ENCODE measurements around the gene THAP7.
A peak's percentile ranks its signal among the peaks of the same experiment; 100 is the strongest.

Gene THAP7

GRCh38 chr22:20993304-20994127 lies 8.4 kb downstream of the THAP7 start:
- no peak for DNase-seq (ENCODE audit: low read depth in 2 of 2)

- no peak for DNase-seq (ENCODE audit: low read depth in 2 of 2)
Observed at GRCh38 chr22:20992456-20993303, 9.2 kb downstream of the THAP7 start.

GRCh38 chr22:20992056-20992442 lies 9.9 kb downstream of the THAP7 start:
- DNase-seq (ENCODE audit: low read depth in 2 of 2) = no peak

DNA sequence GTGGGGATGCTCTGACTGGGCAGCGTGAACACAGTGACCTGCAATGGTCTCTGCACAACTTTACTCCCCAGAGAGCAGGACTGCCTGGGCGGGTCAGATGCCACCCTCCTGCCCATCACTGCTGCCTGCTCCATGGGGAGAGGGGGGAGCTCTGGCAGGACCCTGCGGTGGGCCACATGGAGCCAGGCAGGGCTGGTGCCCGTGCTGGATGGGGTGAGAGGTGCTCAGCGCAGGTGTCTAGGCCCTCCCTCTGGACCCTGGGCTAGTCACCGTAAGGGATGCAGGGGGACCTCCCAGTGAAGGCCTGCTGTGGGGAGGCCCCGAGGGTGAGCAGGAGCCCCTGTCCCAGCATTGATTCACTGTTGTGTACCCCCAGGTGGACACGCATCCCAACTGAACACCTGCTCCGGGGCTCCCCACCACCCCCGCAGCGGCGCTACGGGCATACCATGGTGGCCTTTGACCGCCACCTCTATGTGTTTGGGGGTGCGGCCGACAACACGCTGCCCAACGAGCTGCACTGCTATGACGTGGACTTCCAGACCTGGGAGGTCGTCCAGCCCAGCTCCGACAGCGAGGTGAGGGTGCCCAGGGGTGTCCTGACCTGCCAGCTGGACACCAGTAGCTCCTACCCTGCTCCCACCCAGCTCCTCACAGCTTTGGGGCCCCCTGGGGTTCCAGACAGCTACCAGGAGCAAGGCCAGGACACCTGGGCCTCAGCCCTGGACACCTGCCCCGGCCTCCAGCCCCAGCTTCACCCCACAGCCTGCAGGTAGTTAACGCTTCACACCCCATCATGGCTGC lies 10.5 kb downstream of the THAP7 start:
- no peak for DNase-seq (ENCODE audit: low read depth in 2 of 2)

- no peak for DNase-seq (ENCODE audit: low read depth in 2 of 2)
Observed at GRCh38 chr22:20990184-20991180, 11.4 kb downstream of the THAP7 start.

GRCh38 chr22:20989323-20990138 lies 12.4 kb downstream of the THAP7 start:
- DNase-seq (ENCODE audit: low read depth in 2 of 2) = no peak

DNA sequence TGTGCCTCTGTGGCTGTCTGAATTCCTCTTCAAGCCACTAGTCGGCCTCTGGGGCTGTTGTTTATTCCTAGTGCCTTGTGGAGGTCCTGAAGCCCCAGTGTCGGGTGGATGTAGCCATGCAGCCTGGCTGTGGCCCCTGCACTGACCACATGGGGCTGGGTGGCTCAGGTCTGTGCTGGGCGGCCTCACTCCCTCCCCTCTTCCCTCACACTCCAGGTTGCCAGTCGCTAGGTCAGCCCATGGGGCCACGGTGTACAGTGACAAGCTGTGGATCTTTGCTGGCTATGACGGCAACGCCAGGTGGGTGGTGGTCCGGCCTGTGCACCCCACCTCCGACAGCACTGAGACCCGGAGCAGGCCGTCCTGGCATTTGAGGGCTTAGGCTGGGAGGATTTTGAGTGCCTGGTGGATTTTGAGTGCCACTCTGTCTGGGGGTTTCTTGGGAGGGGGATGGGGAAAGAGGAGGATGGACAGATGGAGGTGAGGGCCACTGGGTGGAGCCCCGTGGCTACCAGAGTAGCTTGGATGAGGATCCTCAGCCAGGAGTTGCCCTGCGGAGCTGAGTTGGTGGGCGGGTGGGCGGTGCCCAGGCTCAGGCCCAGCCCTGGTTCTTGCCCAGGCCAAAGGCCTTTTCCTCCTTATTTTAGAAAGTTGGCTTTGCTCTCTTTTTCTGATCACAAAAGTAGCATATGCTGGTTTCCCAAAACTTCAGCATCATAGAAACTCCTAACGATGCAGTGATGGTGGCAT lies 13.2 kb downstream of the THAP7 start:
- DNase-seq (ENCODE audit: low read depth in 2 of 2) = no peak

GRCh38 chr22:20987375-20987774 lies 14.5 kb downstream of the THAP7 start:
- DNase-seq (ENCODE audit: low read depth in 2 of 2) = no peak

DNA sequence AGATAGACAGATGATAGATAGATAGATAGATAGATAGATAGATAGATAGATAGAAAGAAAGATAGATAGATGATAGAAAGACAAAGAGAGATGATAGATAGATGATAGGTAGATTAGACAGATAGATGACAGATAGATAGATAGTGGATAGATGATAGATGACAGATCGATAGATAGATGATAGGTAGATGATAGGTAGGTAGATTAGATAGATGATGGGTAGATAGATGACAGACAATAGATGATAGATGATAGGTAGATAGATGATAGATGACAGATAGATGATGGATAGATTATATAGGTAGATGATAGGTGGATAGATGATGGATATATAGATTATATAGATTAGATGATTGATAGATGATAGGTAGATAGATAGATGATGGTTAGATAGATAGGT lies 15.6 kb downstream of the THAP7 start:
- DNase-seq (ENCODE audit: low read depth in 2 of 2) = no peak

DNA sequence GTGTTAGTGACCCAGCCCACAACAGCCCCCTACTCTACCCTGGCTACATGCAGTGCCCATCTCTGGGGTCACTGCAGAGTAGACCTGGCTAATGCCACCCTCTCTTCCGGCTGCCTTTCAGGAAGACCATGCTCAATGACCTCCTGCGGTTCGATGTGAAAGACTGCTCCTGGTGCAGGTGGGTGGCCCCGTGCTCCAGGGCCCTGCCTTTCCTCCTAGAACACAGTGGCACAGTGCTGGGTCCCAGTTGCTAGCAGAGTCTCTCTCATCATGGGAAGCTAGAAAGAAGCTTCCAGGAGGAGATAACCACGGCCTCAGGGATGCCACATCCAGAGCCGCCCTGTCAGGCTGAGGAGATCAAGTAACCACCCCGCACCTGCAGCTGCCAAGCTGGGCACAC lies 16.2 kb downstream of the THAP7 start:
- no peak for DNase-seq (ENCODE audit: low read depth in 2 of 2)

DNA sequence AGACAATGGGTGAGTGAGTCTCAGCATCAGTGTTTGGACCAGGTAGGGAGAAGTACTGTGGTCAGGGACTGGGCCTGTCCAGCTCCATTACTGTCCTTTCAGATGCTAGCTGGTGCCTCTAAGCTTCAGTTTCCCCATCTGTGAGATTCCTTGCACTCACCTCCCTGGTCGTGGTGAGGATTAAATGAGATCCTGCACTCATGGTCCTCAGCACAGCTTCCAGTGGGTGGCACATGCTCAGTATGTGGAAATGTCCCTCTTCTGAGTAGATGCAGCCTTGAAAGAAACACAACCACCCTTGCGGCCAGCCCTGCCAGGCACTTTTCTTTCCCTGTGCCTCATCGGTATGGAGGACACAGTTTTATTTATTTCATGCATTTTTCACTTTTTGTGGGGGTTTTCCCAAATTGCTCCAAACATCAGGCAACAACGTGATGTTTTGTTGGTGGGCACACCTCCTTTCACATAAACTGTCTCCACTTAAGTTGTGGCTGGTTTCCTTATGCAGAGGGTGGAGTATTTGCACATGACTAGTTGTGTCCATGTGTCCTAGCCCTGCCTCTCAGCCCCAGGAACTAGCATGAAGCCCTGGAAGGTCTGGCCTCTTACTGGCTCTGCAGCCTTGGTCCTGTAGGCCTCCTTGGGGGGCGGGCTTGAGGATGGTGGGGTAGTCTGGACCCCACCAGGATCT lies 18.7 kb downstream of the THAP7 start:
- no peak for DNase-seq (ENCODE audit: low read depth in 2 of 2)

GRCh38 chr22:20982563-20982882 lies 19.4 kb downstream of the THAP7 start:
- DNase-seq (ENCODE audit: low read depth in 2 of 2) = no peak

GRCh38 chr22:20981787-20982562 lies 19.9 kb downstream of the THAP7 start, which contains the start of gene LZTR1:
LZTR1 (plus strand) TSS chr22:20982297; CDS start chr22:20982372, 75 bp downstream.
- DNase-seq (ENCODE audit: low read depth in 2 of 2) = peak; percentile 59 to 60

DNA sequence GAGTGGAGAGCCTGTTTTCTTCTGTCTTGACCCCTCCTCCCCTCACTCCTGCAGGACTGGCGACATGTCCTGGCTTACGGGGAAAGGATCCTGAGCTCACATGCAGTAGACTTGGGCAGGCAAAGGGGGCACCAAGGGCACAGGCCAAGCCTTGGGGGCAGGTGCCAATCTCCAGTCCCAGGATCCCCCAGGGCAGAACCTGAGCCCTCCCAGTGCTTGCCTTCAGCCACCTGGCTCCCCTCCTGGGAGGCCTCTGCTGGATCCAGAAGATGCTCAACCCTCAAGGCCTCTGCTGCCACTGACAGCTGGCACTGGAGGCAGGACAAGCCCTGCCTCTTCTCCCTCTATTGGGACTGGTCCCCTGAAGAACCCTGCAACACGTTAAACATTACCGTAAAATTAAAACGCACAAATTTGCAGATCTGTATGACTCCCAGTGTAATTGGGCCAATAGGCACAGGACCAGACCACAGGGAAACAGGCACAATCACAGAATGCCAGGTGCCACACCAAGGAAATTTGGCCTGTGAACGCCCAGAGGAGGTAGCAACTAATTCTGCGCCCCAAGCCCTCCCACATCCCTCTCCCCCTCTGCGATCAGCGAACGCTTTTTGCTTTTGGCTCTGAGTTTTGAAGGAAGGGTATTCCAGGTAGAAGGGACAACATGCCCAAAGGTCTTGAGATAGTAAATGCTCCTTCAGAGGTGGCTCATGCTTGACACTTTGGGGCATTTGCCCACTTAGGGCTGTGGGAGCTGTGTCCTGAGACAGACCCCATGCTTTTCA lies 20.8 kb downstream of the THAP7 start:
- no peak for DNase-seq (ENCODE audit: low read depth in 2 of 2)

DNA sequence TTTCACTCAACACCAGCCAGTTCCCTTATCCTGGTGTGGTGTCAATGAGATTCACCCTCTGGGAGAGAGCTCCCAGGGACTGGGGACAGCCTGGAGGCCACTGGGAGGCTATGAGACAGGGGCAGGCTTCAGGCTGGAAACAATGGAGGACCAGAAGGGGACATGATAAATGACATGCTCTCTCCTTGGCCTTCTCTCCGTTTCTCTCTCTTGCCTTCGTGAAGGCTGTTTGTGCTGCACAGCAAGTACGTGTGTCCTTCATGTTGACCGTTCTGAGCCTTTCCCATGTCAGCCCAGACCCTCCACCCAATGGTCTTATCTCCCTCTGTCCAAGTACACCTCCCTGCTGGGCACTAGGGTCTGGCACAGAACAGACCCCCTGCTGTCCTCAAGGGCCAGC lies 21.4 kb downstream of the THAP7 start:
- no peak for DNase-seq (ENCODE audit: low read depth in 2 of 2)

- DNase-seq (ENCODE audit: low read depth in 2 of 2) = no peak
Observed at GRCh38 chr22:20979940-20980453, 21.9 kb downstream of the THAP7 start.

- peak; percentile 65 to 68 for DNase-seq (ENCODE audit: low read depth in 2 of 2)
Observed at GRCh38 chr22:20979243-20979809, 22.6 kb downstream of the THAP7 start.

Data from stimulated activated CD4-positive, alpha-beta T cell treated with anti-CD3 and anti-CD28 coated beads, Interleukin-4, amount 100 ng/mL, for 48 hours (primary cell).